HepG2 (cell line): ENCODE data around the gene OR2S2. TPM values are rescaled to one million over a fixed set of nuclear protein-coding genes. Genes with fewer than 3 reads are reported as not detected.

ENCODE experiments used
- ATAC-seq: fragments of 200-7000 bp; cut with Tn5 transposase; 3 replicates; pipeline ENCODE4 v1.9.1; 2020; ENCODE audit warnings: mild to moderate bottlenecking, moderate library complexity
- BruUV-seq: library from RNA; stranded (reverse); fragments of 400-500 nt; replicated peaks from 2 replicates; lab custom pipeline; 2021; lab: Mats Ljungman, UMichigan
- CTCF ChIA-PET: fragments of 300-600 bp; formaldehyde crosslinking; extraction: SDS; loops from one replicate; lab custom pipeline; 2021; ENCODE audit warnings: low total read pairs, inconsistent platforms, low intra/inter-chr PET ratio; lab: Yijun Ruan, JAX
- POLR2A ChIA-PET: fragments of 350-600 bp; sonication (Branson Sonifier 250); formaldehyde crosslinking; loops from one replicate; lab custom pipeline; 2020; ENCODE audit warnings: antibody characterized with exemption, inconsistent platforms; lab: Yijun Ruan, JAX
- DNase-seq: peaks from one replicate; pipeline ENCODE4 v3.0.0-alpha.2; 2015; ENCODE audit warnings: low spot score
- FAIRE-seq: peaks from 3 replicates; lab custom pipeline; 2011; peaks lifted over from hg19 to GRCh38; lab: Jason Lieb, UNC
- H2AFZ ChIP-seq: one replicate; pipeline ENCODE4 v1.6.1; 2011; ENCODE audit warnings: low read length, inconsistent platforms
- H3K27ac ChIP-seq: fragments of 300-600 bp; 3 replicates; pipeline ENCODE4 v1.8.0; 2011; ENCODE audit warnings: mixed run types, mild to moderate bottlenecking, mixed read lengths, low read length, inconsistent platforms; ENCODE audit not compliant: insufficient read depth; ENCODE audit errors: extremely low read length
- H3K27me3 ChIP-seq, 2 experiments: fragments of 200-600 bp in 1 of 2; 2 replicates in 1 of 2; 3 replicates in 1 of 2; pipeline versions ENCODE4 v1.6.0 to v1.8.0; 2011; ENCODE audit warnings: low read length in 2 of 2, mild to moderate bottlenecking in 2 of 2, moderate library complexity in 2 of 2, inconsistent platforms in 1 of 2; ENCODE audit not compliant: insufficient read depth in 2 of 2, control insufficient read depth in 1 of 2
- H3K36me3 ChIP-seq, 2 experiments: fragments of 200-600 bp in 1 of 2; replicated peaks in 1 of 2; 2 replicates in 1 of 2; 3 replicates in 1 of 2; pipeline versions ENCODE4 v1.5.1 to v1.8.0; 2011; ENCODE audit warnings: low read length in 2 of 2, inconsistent platforms in 1 of 2; ENCODE audit not compliant: insufficient read depth in 2 of 2, control insufficient read depth in 1 of 2
- H3K4me1 ChIP-seq: 2 replicates; pipeline ENCODE4 v1.5.1; 2012; ENCODE audit warnings: low read length, inconsistent platforms; ENCODE audit not compliant: insufficient read depth
- H3K4me2 ChIP-seq: 2 replicates; pipeline ENCODE4 v1.6.0; 2011; ENCODE audit warnings: low read depth, low read length, inconsistent platforms
- H3K4me3 ChIP-seq, 3 experiments: fragments of 200-600 bp in 1 of 3; sonication (generic), shearing (Covaris generic) in 1 of 3; replicated peaks in 1 of 3; 2 replicates each; pipeline ENCODE4 v1.5.1; 2011 to 2016; ENCODE audit warnings: low read length in 3 of 3, inconsistent platforms in 2 of 3, low read depth in 2 of 3, mild to moderate bottlenecking in 2 of 3, control low read depth in 1 of 3, mixed read lengths in 1 of 3; ENCODE audit not compliant: insufficient read depth in 1 of 3
- H3K79me2 ChIP-seq: one replicate; pipeline ENCODE4 v1.6.1; 2011; ENCODE audit warnings: low read length, inconsistent platforms; ENCODE audit not compliant: insufficient read depth
- H3K9ac ChIP-seq: 2 replicates; pipeline ENCODE4 v1.6.0; 2011; ENCODE audit warnings: mild to moderate bottlenecking, low read depth, low read length, inconsistent platforms; ENCODE audit not compliant: insufficient read depth
- H3K9me3 ChIP-seq: 2 replicates; pipeline ENCODE4 v1.5.1; 2012; ENCODE audit warnings: mild to moderate bottlenecking, low read length
- H4K20me1 ChIP-seq: 2 replicates; pipeline ENCODE4 v1.6.0; 2011; ENCODE audit warnings: inconsistent platforms, mild to moderate bottlenecking, low read length, moderate library complexity; ENCODE audit not compliant: insufficient read depth
- ESRRA ChIP-seq: sonication (generic); formaldehyde crosslinking; IDR thresholded peaks from 2 replicates; pipeline ENCODE4 v1.5.1; 2020; ENCODE audit warnings: mild to moderate bottlenecking, low read depth, missing genetic modification reagents
- ETV5 ChIP-seq: IDR thresholded peaks from 2 replicates; pipeline ENCODE4 v1.6.1; 2018; ENCODE audit warnings: missing biosample characterization, missing genetic modification reagents, inconsistent platforms, borderline replicate concordance
- GABPB1 ChIP-seq: IDR thresholded peaks from 2 replicates; pipeline ENCODE4 v1.6.1; 2016; ENCODE audit warnings: mild to moderate bottlenecking, missing genetic modification reagents, moderate library complexity, missing compliant biosample characterization
- PAWR ChIP-seq: sonication (generic); formaldehyde crosslinking; IDR thresholded peaks from 2 replicates; pipeline ENCODE4 v1.4.0; 2020; ENCODE audit warnings: missing genetic modification reagents, mild to moderate bottlenecking, borderline replicate concordance
- SALL2 ChIP-seq: sonication (generic); formaldehyde crosslinking; IDR thresholded peaks from 2 replicates; pipeline ENCODE4 v1.8.1; 2023; ENCODE audit warnings: mild to moderate bottlenecking, missing genetic modification reagents, inconsistent platforms
- SMYD3 ChIP-seq: sonication (generic); formaldehyde crosslinking; IDR thresholded peaks from 2 replicates; pipeline ENCODE4 v1.8.1; 2023; ENCODE audit warnings: mild to moderate bottlenecking, missing genetic modification reagents
- SOX13 ChIP-seq, 3 experiments: fragments of 450-650 bp in 1 of 3; sonication (generic) in 1 of 3; formaldehyde crosslinking in 1 of 3; IDR thresholded peaks in 2 of 3; conservative IDR thresholded peaks in 1 of 3; 2 replicates each; pipeline versions ENCODE4 v1.5.0 to v1.6.1; 2016 to 2020; ENCODE audit warnings: antibody characterized with exemption in 1 of 3, mild to moderate bottlenecking in 1 of 3, missing compliant biosample characterization in 1 of 3, missing genetic modification reagents in 1 of 3, moderate library complexity in 1 of 3
- SOX6 ChIP-seq, 2 experiments: fragments of 450-650 bp in 1 of 2; sonication (generic) in 1 of 2; formaldehyde crosslinking in 1 of 2; IDR thresholded peaks; 2 replicates each; pipeline versions ENCODE4 v1.4.0 to v1.6.1; 2017 to 2020; ENCODE audit warnings: antibody characterized with exemption in 1 of 2, mild to moderate bottlenecking in 1 of 2, missing genetic modification reagents in 1 of 2
- XRCC5 ChIP-seq: fragments of 200-400 bp; formaldehyde crosslinking; optimal IDR thresholded peaks from 2 replicates; pipeline ENCODE3; 2017; ENCODE audit warnings: mild to moderate bottlenecking, low read length
- ZFY ChIP-seq: sonication (generic); formaldehyde crosslinking; IDR thresholded peaks from 2 replicates; pipeline ENCODE4 v1.4.0; 2020; ENCODE audit warnings: missing genetic modification reagents
- ZMYM3 ChIP-seq: sonication (generic); formaldehyde crosslinking; IDR thresholded peaks from 2 replicates; pipeline ENCODE4 v1.5.1; 2020; ENCODE audit warnings: mild to moderate bottlenecking, missing genetic modification reagents
- ZNF441 ChIP-seq: sonication (generic); formaldehyde crosslinking; IDR thresholded peaks from 2 replicates; pipeline ENCODE4 v1.7.0; 2021; ENCODE audit warnings: missing genetic modification reagents, borderline replicate concordance
- ZNF883 ChIP-seq: sonication (generic); formaldehyde crosslinking; IDR thresholded peaks from 2 replicates; pipeline ENCODE4 v1.5.1; 2020; ENCODE audit warnings: mild to moderate bottlenecking, missing genetic modification reagents; ENCODE audit errors: not compliant biosample characterization
- WGBS: methylation state at CpG from one replicate; pipeline ENCODE4 v1.1.6; 2017; ENCODE audit warnings: low lambda C conversion rate; 5-methylcytosine and 5-hydroxymethylcytosine counted together
- in situ Hi-C: cut with HindIII; loops from 2 replicates; pipeline ENCODE4 v1.10.0; 2017; ENCODE audit warnings: low pct_unique_long_range_greater_than_20kb; ENCODE audit not compliant: extremely low pct_ligation_motif_present
- intact Hi-C: fragments of 100-400 bp; cut with micrococcal nuclease; formaldehyde crosslinking; loops from one replicate; pipeline ENCODE4 v1.10.0; 2022; ENCODE audit not compliant: unreplicated experiment
- polyA plus RNA-seq, 8 experiments: library from polyadenylated mRNA; depleted of rRNA in 3 of 8; stranded (reverse) in 7 of 8; unstranded in 1 of 8; fragments of >200 nt; fragmentation: Illumina TruSeq in 4 of 8; extraction: Trizol in 4 of 8; gene quantifications; 2 replicates each; pipeline versions ENCODE4 v1.2.1 to v1.2.3, GENCODE V29; 2011 to 2016; ENCODE audit warnings: low read depth in 4 of 8, missing spikeins in 1 of 8, mixed read lengths in 1 of 8; ENCODE audit not compliant: insufficient read depth in 1 of 8
- total RNA-seq, 5 experiments: library from RNA; depleted of rRNA; stranded (reverse); fragments of >200 nt; fragmentation: Illumina TruSeq; extraction: Trizol; gene quantifications; 2 replicates each; pipeline ENCODE4 v1.2.3, GENCODE V29; 2016; ENCODE audit warnings: low read depth in 1 of 5
- TF ChIP-seq, protein P1 (sequence below): conservative IDR thresholded peaks from 2 replicates; pipeline ENCODE4 v1.6.1; 2018; ENCODE audit warnings: missing genetic modification reagents
- TF ChIP-seq, protein P2 (sequence below): sonication (generic); formaldehyde crosslinking; conservative IDR thresholded peaks from 2 replicates; pipeline ENCODE4 v1.4.0; 2020; ENCODE audit warnings: mild to moderate bottlenecking, missing genetic modification reagents, moderate library complexity
- TF ChIP-seq, protein P3 (sequence below): sonication (generic); formaldehyde crosslinking; IDR thresholded peaks from 2 replicates; pipeline ENCODE4 v1.8.1; 2023; ENCODE audit warnings: missing genetic modification reagents, mild to moderate bottlenecking, borderline replicate concordance
- TF ChIP-seq, protein P4 (sequence below): sonication (generic); formaldehyde crosslinking; IDR thresholded peaks from 2 replicates; pipeline ENCODE4 v1.8.0; 2023; ENCODE audit warnings: mild to moderate bottlenecking, missing genetic modification reagents

Gene OR2S2
- total and polyA plus RNA-seq, 2 of the 13 experiments (the other 11 are each of a cell fraction or from before 2014, with no cell fraction given), result not detected

- CTCF ChIA-PET, result no interaction called here
- TF ChIP-seq XRCC5 (peak; percentile 28), SOX13 (IDR thresholded peaks at IDR 0.05) (peak; percentile 31; the same call in 1 of the 2 replicates), SOX13 (CRISPR knock-in tag; conservative IDR thresholded peaks at IDR 0.05 in 1 of 2, IDR thresholded peaks at IDR 0.05 in 1 of 2) (peak in 1 of 2 experiments; percentile 76; a peak in 2 of 4 replicates), ESRRA (CRISPR knock-in tag) (peak; percentile 84), SMYD3 (no peak), ZMYM3 (peak; percentile 68), PAWR (CRISPR knock-in tag) (0 out of 2 replicates have a peak, but pooled peaks have one; percentile 34), ZFY (CRISPR knock-in tag) (no peak), SALL2 (peak; percentile 48; the same call in 1 of the 2 replicates), GABPB1 (CRISPR knock-in tag) (peak; percentile 45), ETV5 (CRISPR knock-in tag) (peak; percentile 44; the same call in 1 of the 2 replicates), SOX6 (IDR thresholded peaks at IDR 0.05) (no peak), SOX6 (CRISPR knock-in tag; IDR thresholded peaks at IDR 0.05) (peak; percentile 80), ZNF441 (peak; percentile 30; the same call in 1 of the 2 replicates), ZNF883 (no peak)
- TF ChIP-seq, protein P1, sequence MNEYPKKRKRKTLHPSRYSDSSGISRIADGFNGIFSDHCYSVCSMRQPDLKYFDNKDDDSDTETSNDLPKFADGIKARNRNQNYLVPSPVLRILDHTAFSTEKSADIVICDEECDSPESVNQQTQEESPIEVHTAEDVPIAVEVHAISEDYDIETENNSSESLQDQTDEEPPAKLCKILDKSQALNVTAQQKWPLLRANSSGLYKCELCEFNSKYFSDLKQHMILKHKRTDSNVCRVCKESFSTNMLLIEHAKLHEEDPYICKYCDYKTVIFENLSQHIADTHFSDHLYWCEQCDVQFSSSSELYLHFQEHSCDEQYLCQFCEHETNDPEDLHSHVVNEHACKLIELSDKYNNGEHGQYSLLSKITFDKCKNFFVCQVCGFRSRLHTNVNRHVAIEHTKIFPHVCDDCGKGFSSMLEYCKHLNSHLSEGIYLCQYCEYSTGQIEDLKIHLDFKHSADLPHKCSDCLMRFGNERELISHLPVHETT (CRISPR knock-in tag), result no peak
- TF ChIP-seq, protein P2, sequence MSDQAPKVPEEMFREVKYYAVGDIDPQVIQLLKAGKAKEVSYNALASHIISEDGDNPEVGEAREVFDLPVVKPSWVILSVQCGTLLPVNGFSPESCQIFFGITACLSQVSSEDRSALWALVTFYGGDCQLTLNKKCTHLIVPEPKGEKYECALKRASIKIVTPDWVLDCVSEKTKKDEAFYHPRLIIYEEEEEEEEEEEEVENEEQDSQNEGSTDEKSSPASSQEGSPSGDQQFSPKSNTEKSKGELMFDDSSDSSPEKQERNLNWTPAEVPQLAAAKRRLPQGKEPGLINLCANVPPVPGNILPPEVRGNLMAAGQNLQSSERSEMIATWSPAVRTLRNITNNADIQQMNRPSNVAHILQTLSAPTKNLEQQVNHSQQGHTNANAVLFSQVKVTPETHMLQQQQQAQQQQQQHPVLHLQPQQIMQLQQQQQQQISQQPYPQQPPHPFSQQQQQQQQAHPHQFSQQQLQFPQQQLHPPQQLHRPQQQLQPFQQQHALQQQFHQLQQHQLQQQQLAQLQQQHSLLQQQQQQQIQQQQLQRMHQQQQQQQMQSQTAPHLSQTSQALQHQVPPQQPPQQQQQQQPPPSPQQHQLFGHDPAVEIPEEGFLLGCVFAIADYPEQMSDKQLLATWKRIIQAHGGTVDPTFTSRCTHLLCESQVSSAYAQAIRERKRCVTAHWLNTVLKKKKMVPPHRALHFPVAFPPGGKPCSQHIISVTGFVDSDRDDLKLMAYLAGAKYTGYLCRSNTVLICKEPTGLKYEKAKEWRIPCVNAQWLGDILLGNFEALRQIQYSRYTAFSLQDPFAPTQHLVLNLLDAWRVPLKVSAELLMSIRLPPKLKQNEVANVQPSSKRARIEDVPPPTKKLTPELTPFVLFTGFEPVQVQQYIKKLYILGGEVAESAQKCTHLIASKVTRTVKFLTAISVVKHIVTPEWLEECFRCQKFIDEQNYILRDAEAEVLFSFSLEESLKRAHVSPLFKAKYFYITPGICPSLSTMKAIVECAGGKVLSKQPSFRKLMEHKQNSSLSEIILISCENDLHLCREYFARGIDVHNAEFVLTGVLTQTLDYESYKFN, result peak; percentile 30; the same call in 1 of the 2 replicates
- TF ChIP-seq, protein P3, sequence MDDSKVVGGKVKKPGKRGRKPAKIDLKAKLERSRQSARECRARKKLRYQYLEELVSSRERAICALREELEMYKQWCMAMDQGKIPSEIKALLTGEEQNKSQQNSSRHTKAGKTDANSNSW (CRISPR knock-in tag), result no peak
- TF ChIP-seq, protein P4, sequence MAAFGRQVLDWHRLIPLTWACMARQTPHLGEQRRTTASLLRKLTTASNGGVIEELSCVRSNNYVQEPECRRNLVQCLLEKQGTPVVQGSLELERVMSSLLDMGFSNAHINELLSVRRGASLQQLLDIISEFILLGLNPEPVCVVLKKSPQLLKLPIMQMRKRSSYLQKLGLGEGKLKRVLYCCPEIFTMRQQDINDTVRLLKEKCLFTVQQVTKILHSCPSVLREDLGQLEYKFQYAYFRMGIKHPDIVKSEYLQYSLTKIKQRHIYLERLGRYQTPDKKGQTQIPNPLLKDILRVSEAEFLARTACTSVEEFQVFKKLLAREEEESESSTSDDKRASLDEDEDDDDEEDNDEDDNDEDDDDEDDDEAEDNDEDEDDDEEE (CRISPR knock-in tag), result no peak
Observed at GRCh38 chr9:35914301-35914807, 43.6 kb downstream of the OR2S2 start.

More at GRCh38 chr9:35914301-35914807, 43.6 kb downstream of the OR2S2 start:
- Histone ChIP-seq H3K27ac (no peak overlapping the region), H3K9me3 (no peaks in the 10 kb centered on the region), H3K4me3 (no peak overlapping the region), H3K9ac (no peak overlapping the region), H4K20me1 (no peaks in the 10 kb centered on the region), H3K27me3 (peaks cover 0 to 4% of the 10 kb centered on the region in 2 experiments; a peak in 1 of 5 replicates), H2AFZ (no peak overlapping the region), H3K4me1 (peaks cover 62% of the 10 kb centered on the region), H3K4me2 (peak overlapping the region; percentile 54), H3K79me2 (no peaks in the 10 kb centered on the region), H3K36me3 (no peaks in the 10 kb centered on the region)
- POLR2A ChIA-PET, result no interaction called here
- FAIRE-seq, result no peak
- DNase-seq, result peak; percentile 85
- BruUV-seq, result no TSS peak
- intact Hi-C loops (loop anchor here (2.0 kb wide), 1 partner anchor 14 kb away; no protein-coding TSS in a partner anchor), in situ Hi-C loops (no loop called here)
- 4% methylated on average over 6 of the region's 9 CpGs for WGBS
- peak; percentile 85 for ATAC-seq
